Measurements from ENCODE around the gene AP2M1.
A peak's percentile ranks its signal among the peaks of the same experiment; 100 is the strongest.

The AP2M1 gene

GRCh38 chr3:184177767-184178306 is 3.2 kb downstream of the AP2M1 start:
- H3K9me3 ChIP-seq (ENCODE audit: control insufficient read depth, insufficient read depth, low read length): no peaks in the 10 kb centered on the region
- no peak overlapping the region for H3K27ac ChIP-seq (ENCODE audit: low read length)
- peaks cover 41% of the 10 kb centered on the region for H3K36me3 ChIP-seq (ENCODE audit: control insufficient read depth, insufficient read depth, low read length)
- no CpG with 5 or more reads among the region's 14 CpGs for WGBS (ENCODE audit: insufficient coverage, insufficient read length)
- H3K4me1 ChIP-seq (ENCODE audit: control insufficient read depth, insufficient read depth, low read length): peaks cover 1% of the 10 kb centered on the region; the same call in 1 of the 2 replicates
- no peaks in the 10 kb centered on the region for H3K27me3 ChIP-seq (ENCODE audit: control insufficient read depth, insufficient read depth, low read length)
- no peak for DNase-seq (ENCODE audit: low read depth, low spot score)
- no peak overlapping the region for H3K4me3 ChIP-seq (ENCODE audit: low read length)

- H3K27me3 ChIP-seq (ENCODE audit: control insufficient read depth, insufficient read depth, low read length): no peaks in the 10 kb centered on the region
- WGBS (ENCODE audit: insufficient coverage, insufficient read length): no CpG with 5 or more reads among the region's 13 CpGs
- H3K9me3 ChIP-seq (ENCODE audit: control insufficient read depth, insufficient read depth, low read length): no peaks in the 10 kb centered on the region
- peaks cover 41% of the 10 kb centered on the region for H3K36me3 ChIP-seq (ENCODE audit: control insufficient read depth, insufficient read depth, low read length)
- peaks cover 1% of the 10 kb centered on the region; the same call in 1 of the 2 replicates for H3K4me1 ChIP-seq (ENCODE audit: control insufficient read depth, insufficient read depth, low read length)
- no peak overlapping the region for H3K27ac ChIP-seq (ENCODE audit: low read length)
- no peak overlapping the region for H3K4me3 ChIP-seq (ENCODE audit: low read length)
- DNase-seq (ENCODE audit: low read depth, low spot score): no peak
Measured at GRCh38 chr3:184178521-184179138, 4.0 kb downstream of the AP2M1 start.

DNA sequence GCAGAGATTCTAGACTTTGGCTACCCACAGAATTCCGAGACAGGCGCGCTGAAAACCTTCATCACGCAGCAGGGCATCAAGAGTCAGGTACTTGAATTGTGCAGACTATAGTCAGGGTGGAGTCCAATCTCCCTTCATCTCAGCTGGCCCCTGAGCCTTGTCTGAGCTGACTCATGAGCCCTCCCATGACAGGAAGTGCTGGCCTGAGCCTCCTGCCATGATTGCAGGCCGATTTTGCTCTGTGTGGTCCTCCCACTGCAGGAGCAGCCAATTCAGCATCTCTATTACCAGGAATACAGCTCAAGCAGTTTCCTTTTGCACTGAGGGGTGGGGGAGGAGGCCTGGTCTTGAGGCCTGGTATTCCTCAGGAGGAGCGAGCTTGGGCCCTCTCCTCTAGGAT is 5.5 kb downstream of the AP2M1 start:
- Histone ChIP-seq H3K9me3 (ENCODE audit: control insufficient read depth, insufficient read depth, low read length) (no peaks in the 10 kb centered on the region), H3K4me1 (ENCODE audit: control insufficient read depth, insufficient read depth, low read length) (peaks cover 1% of the 10 kb centered on the region; the same call in 1 of the 2 replicates), H3K4me3 (ENCODE audit: low read length) (no peak overlapping the region), H3K27me3 (ENCODE audit: control insufficient read depth, insufficient read depth, low read length) (no peaks in the 10 kb centered on the region), H3K27ac (ENCODE audit: low read length) (no peak overlapping the region), H3K36me3 (ENCODE audit: control insufficient read depth, insufficient read depth, low read length) (peaks cover 41% of the 10 kb centered on the region)
- DNase-seq (ENCODE audit: low read depth, low spot score): no peak
- WGBS (ENCODE audit: insufficient coverage, insufficient read length): no CpG with 5 or more reads among the region's 6 CpGs

DNA sequence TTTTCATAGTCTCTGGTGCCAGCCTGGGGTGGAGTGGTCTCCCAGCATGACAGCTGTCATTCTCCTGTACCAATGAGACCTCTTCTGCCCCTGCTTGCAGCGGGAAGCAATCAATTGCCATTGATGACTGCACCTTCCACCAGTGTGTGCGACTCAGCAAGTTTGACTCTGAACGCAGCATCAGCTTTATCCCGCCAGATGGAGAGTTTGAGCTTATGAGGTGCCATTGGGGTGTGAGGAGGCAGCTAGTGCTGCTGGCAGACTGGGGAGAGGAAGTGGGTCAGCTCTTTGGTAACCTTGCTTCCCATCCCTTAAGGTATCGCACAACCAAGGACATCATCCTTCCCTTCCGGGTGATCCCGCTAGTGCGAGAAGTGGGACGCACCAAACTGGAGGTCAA is 6.9 kb downstream of the AP2M1 start:
- Histone ChIP-seq H3K4me3 (ENCODE audit: low read length) (no peak overlapping the region), H3K9me3 (ENCODE audit: control insufficient read depth, insufficient read depth, low read length) (no peaks in the 10 kb centered on the region), H3K36me3 (ENCODE audit: control insufficient read depth, insufficient read depth, low read length) (peaks cover 41% of the 10 kb centered on the region), H3K27me3 (ENCODE audit: control insufficient read depth, insufficient read depth, low read length) (no peaks in the 10 kb centered on the region), H3K27ac (ENCODE audit: low read length) (no peak overlapping the region), H3K4me1 (ENCODE audit: control insufficient read depth, insufficient read depth, low read length) (peaks cover 1% of the 10 kb centered on the region; the same call in 1 of the 2 replicates)
- DNase-seq (ENCODE audit: low read depth, low spot score): no peak
- no CpG with 5 or more reads among the region's 9 CpGs for WGBS (ENCODE audit: insufficient coverage, insufficient read length)

GRCh38 chr3:184183679-184184078 is 9.0 kb downstream of the AP2M1 start:
- H3K9me3 ChIP-seq (ENCODE audit: control insufficient read depth, insufficient read depth, low read length): no peaks in the 10 kb centered on the region
- H3K4me3 ChIP-seq (ENCODE audit: low read length): no peak overlapping the region
- peaks cover 32% of the 10 kb centered on the region for H3K36me3 ChIP-seq (ENCODE audit: control insufficient read depth, insufficient read depth, low read length)
- no peaks in the 10 kb centered on the region for H3K27me3 ChIP-seq (ENCODE audit: control insufficient read depth, insufficient read depth, low read length)
- no CpG with 5 or more reads among the region's 5 CpGs for WGBS (ENCODE audit: insufficient coverage, insufficient read length)
- no peak for DNase-seq (ENCODE audit: low read depth, low spot score)
- H3K4me1 ChIP-seq (ENCODE audit: control insufficient read depth, insufficient read depth, low read length): no peaks in the 10 kb centered on the region
- H3K27ac ChIP-seq (ENCODE audit: low read length): no peak overlapping the region

DNA sequence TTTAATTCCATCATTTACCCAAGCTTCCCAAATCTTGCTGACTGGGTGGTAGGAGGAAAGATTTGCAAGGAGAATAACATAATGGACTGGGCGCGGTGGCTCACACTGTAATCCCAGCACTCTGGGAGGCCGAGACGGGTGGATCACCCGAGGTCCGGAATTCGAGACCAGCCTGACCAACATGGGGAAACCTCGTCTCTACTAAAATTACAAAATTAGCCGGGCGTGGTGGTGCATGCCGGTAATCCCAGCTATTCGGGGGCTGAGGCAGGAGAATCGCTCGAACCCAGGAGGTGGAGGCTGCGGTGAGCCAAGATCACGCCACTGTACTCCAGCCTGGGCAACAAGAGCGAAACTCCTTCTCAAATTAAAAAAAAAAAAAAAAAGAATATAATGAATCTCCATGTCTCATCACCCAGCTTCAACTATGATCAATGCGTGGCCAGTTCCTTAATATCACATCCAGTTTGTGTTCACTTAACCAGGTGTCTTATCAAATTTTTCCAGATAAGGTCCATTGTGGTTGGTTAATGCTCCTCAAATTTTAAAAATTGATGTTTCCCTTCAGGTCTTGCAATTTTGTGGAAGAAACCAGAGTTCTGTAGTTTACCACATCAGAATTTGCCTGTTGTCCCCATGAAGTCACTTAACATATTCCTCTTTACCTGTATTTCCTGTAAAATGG is 10.0 kb downstream of the AP2M1 start:
- no peak for DNase-seq (ENCODE audit: low read depth, low spot score)
- H3K36me3 ChIP-seq (ENCODE audit: control insufficient read depth, insufficient read depth, low read length): peaks cover 37% of the 10 kb centered on the region
- H3K27ac ChIP-seq (ENCODE audit: low read length): no peak overlapping the region
- H3K9me3 ChIP-seq (ENCODE audit: control insufficient read depth, insufficient read depth, low read length): no peaks in the 10 kb centered on the region
- no CpG with 5 or more reads among the region's 18 CpGs for whole genome bisulfite sequencing (ENCODE audit: insufficient coverage, insufficient read length)
- no peaks in the 10 kb centered on the region for H3K4me1 ChIP-seq (ENCODE audit: control insufficient read depth, insufficient read depth, low read length)
- H3K4me3 ChIP-seq (ENCODE audit: low read length): no peak overlapping the region
- no peaks in the 10 kb centered on the region for H3K27me3 ChIP-seq (ENCODE audit: control insufficient read depth, insufficient read depth, low read length)

DNA sequence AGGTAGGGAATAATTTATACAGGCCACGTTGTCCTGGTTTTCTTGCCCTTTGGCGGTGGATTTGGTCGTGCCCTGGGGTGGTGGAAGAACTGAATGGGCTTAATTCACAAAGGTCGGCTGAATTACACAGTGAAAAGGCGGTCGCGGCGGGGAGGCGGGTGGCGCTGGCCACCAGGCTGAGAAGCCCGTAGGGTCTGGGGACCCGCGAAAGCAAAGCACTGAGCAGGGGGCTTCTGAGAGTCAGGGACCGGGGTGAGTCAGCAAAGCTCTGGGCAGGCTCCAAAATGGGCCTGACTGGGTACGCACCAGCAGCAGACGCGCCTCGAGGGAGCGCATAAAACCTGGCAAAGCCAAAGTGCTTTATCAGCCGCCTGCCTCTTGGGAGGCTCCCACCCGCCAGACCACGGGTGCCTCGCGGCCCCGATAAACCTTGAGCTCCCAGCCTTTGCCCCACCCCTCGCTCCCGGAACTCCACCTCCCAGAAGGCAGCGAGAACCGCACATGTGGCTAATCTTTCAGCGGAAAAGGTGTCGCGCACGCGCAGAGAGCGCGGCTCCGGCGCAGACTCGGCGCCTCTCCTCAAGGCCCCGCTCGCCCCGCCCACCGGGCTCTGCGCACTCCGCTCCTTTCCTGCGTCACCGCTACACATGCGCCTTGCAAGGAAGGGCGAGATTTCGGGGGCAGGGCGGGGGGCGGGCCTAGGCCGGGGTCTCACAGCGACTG is 11.0 kb downstream of the AP2M1 start:
- Histone ChIP-seq H3K4me1 (ENCODE audit: control insufficient read depth, insufficient read depth, low read length) (no peaks in the 10 kb centered on the region), H3K4me3 (ENCODE audit: low read length) (peak overlapping the region; percentile 59; the same call in 1 of the 2 replicates), H3K9me3 (ENCODE audit: control insufficient read depth, insufficient read depth, low read length) (no peaks in the 10 kb centered on the region), H3K36me3 (ENCODE audit: control insufficient read depth, insufficient read depth, low read length) (peaks cover 34% of the 10 kb centered on the region), H3K27me3 (ENCODE audit: control insufficient read depth, insufficient read depth, low read length) (no peaks in the 10 kb centered on the region), H3K27ac (ENCODE audit: low read length) (no peak overlapping the region)
- peak; percentile 99 for DNase-seq (ENCODE audit: low read depth, low spot score)
- WGBS (ENCODE audit: insufficient coverage, insufficient read length): no CpG with 5 or more reads among the region's 55 CpGs

DNA sequence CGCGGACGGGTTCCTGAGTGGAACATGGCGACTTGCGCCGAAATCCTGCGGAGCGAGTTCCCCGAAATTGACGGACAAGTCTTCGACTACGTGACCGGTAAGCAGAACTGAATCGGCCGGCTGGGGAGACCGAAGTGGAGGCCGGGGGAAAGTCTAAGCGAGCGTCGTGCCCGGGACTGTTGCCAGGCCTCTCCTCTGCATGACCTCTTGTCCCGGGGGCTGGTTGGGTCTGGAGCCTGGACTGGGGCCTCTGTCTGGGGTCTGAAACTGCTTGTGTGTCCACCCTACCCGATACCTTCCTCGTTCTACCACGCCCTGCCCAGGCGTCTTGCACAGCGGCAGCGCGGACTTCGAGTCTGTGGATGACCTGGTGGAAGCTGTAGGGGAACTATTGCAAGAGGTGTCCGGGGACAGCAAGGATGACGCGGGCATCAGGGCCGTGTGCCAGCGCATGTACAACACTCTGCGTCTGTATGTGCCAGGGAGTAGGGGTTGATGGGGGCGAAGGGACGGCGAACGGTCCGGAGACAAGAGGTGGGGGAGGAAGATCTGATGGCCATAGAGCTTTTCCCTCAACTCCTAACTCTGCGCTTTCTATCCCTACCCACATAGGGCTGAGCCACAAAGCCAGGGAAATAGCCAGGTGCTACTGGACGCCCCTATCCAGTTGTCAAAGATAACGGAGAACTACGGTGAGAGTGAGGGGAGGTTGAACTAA is 11.7 kb downstream of the AP2M1 start, which contains the start of gene ABCF3:
ABCF3 (plus strand) TSS at position 16 of the 718 bp plus-strand sequence; CDS start at position 25, 9 bp downstream.
- DNase-seq (ENCODE audit: low read depth, low spot score): no peak
- no CpG with 5 or more reads among the region's 45 CpGs for WGBS (ENCODE audit: insufficient coverage, insufficient read length)
- no peaks in the 10 kb centered on the region for H3K4me1 ChIP-seq (ENCODE audit: control insufficient read depth, insufficient read depth, low read length)

DNA sequence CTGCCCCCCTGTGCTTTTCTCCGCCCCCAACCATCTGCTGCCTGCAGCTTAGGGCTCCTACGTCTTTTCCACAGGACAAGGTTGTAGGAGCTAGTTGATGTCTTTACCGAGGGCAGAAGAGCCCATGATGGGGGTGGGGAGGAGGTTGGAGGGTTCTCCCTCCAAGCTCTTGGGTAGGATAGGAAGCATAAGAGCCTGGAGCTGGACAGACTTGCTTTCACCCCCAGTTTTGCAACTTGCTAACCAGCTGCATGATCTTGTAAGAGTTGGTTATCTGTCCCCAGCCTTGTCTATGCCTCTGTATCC is 12.2 kb downstream of the AP2M1 start:
- no CpG with 5 or more reads among the region's 3 CpGs for WGBS (ENCODE audit: insufficient coverage, insufficient read length)
- no peak for DNase-seq (ENCODE audit: low read depth, low spot score)
- Histone ChIP-seq H3K4me3 (ENCODE audit: low read length) (peak overlapping the region; percentile 59; the same call in 1 of the 2 replicates), H3K27ac (ENCODE audit: low read length) (no peak overlapping the region), H3K36me3 (ENCODE audit: control insufficient read depth, insufficient read depth, low read length) (peaks cover 22% of the 10 kb centered on the region), H3K9me3 (ENCODE audit: control insufficient read depth, insufficient read depth, low read length) (no peaks in the 10 kb centered on the region), H3K4me1 (ENCODE audit: control insufficient read depth, insufficient read depth, low read length) (no peaks in the 10 kb centered on the region), H3K27me3 (ENCODE audit: control insufficient read depth, insufficient read depth, low read length) (no peaks in the 10 kb centered on the region)

More for the DNA sequence above, 11.7 kb downstream of the AP2M1 start, which contains the start of gene ABCF3:
- peaks cover 27% of the 10 kb centered on the region for H3K36me3 ChIP-seq (ENCODE audit: control insufficient read depth, insufficient read depth, low read length)
- H3K4me3 ChIP-seq (ENCODE audit: low read length): peak within 1 kb of the TSS; percentile 59
- no peaks in the 10 kb centered on the region for H3K27me3 ChIP-seq (ENCODE audit: control insufficient read depth, insufficient read depth, low read length)
- H3K27ac ChIP-seq (ENCODE audit: low read length): no peak within 1 kb of the TSS
- H3K9me3 ChIP-seq (ENCODE audit: control insufficient read depth, insufficient read depth, low read length): no peaks in the 10 kb centered on the region

GRCh38 chr3:184188080-184188479 is 13.4 kb downstream of the AP2M1 start:
- WGBS (ENCODE audit: insufficient coverage, insufficient read length): no CpG with 5 or more reads among the region's 17 CpGs
- peaks cover 23% of the 10 kb centered on the region for H3K36me3 ChIP-seq (ENCODE audit: control insufficient read depth, insufficient read depth, low read length)
- no peak overlapping the region for H3K4me3 ChIP-seq (ENCODE audit: low read length)
- no peaks in the 10 kb centered on the region for H3K9me3 ChIP-seq (ENCODE audit: control insufficient read depth, insufficient read depth, low read length)
- no peaks in the 10 kb centered on the region for H3K4me1 ChIP-seq (ENCODE audit: control insufficient read depth, insufficient read depth, low read length)
- DNase-seq (ENCODE audit: low read depth, low spot score): no peak
- H3K27ac ChIP-seq (ENCODE audit: low read length): no peak overlapping the region
- H3K27me3 ChIP-seq (ENCODE audit: control insufficient read depth, insufficient read depth, low read length): no peaks in the 10 kb centered on the region
